ENCODE measurements around the gene TERT. TPM values are rescaled to one million over a fixed set of nuclear protein-coding genes. Genes with fewer than 3 reads are reported as not detected.

The TERT gene
- total and polyA plus RNA-seq, 2 of the 13 experiments (the other 11 are each of a cell fraction or from before 2014, with no cell fraction given) = 4.3 to 5.9 TPM

DNA sequence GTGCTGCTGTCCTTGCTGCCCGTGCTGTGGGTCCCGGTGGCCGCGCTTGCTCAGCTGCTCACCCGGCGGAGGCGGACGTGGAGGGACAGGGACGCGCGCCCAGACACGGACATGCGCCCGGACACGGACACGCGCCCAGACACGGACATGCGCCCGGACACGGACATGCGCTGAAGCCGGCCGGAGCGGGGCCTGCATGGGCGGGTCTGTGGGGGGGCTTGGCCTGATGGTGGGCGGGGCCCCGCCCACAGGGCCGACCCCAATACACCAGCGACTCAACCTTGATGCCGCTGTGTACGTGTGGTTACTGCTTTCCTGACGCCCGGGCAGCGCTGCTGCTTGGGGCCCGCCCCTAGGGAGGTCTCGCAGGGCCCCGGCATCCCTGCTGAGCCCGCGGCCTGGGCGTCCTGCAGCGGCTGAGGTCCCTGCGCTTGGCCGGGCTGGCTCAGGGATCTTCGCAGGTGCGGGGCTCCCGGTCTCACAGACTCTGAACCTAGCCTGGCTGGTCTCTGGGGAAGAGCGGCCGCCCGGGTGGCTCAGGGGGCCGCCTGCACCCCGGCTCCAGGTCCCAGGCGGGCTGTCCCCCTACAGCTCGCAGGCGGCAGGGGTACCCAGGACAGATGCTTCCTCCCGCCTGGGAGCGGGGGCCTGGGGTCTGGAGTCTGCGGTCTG lies 48.8 kb downstream of the TERT start:
- DNase-seq (ENCODE audit: low spot score) (no peak), ATAC-seq (no peak), FAIRE-seq (no peak)
- Histone ChIP-seq H3K79me2 (ENCODE audit: insufficient read depth, low read length) (no peaks in the 10 kb centered on the region), H3K27ac (ENCODE audit: extremely low read length, insufficient read depth, low read length) (no peak overlapping the region), H3K9me3 (ENCODE audit: low read length) (no peaks in the 10 kb centered on the region), H3K36me3 (replicated peaks in 1 of 2; ENCODE audit: control insufficient read depth in 1 of 2, insufficient read depth in 2 of 2, low read length in 2 of 2) (no peaks in the 10 kb centered on the region), H3K4me3 (replicated peaks in 1 of 3; ENCODE audit: insufficient read depth in 1 of 3, low read depth in 2 of 3, low read length in 3 of 3) (no peak overlapping the region), H2AFZ (ENCODE audit: low read length) (no peak overlapping the region), H3K4me1 (ENCODE audit: insufficient read depth, low read length) (no peaks in the 10 kb centered on the region), H3K27me3 (ENCODE audit: control insufficient read depth in 1 of 2, insufficient read depth in 2 of 2, low read length in 2 of 2) (peaks cover 8 to 52% of the 10 kb centered on the region in 2 experiments), H4K20me1 (ENCODE audit: insufficient read depth, low read length) (peaks cover 7% of the 10 kb centered on the region; the same call in 1 of the 2 replicates), H3K4me2 (ENCODE audit: low read depth, low read length) (no peak overlapping the region), H3K9ac (ENCODE audit: insufficient read depth, low read depth, low read length) (no peak overlapping the region)
- POLR2A ChIA-PET = no interaction called here
- intact Hi-C loops (cut with micrococcal nuclease; ENCODE audit: unreplicated experiment) (no loop called here), in situ Hi-C loops (cut with HindIII; ENCODE audit: extremely low pct_ligation_motif_present, low pct_unique_long_range_greater_than_20kb) (no loop called here)
- CTCF ChIA-PET (ENCODE audit: low intra/inter-chr PET ratio, low total read pairs) = no interaction called here
- TF ChIP-seq ZFP36L2 (CRISPR knock-in tag; IDR thresholded peaks at IDR 0.05) = no peak
- BruUV-seq (replicated peaks) = no TSS peak
- WGBS (ENCODE audit: low lambda C conversion rate) = 56% methylated on average over 22 of the region's 58 CpGs

DNA sequence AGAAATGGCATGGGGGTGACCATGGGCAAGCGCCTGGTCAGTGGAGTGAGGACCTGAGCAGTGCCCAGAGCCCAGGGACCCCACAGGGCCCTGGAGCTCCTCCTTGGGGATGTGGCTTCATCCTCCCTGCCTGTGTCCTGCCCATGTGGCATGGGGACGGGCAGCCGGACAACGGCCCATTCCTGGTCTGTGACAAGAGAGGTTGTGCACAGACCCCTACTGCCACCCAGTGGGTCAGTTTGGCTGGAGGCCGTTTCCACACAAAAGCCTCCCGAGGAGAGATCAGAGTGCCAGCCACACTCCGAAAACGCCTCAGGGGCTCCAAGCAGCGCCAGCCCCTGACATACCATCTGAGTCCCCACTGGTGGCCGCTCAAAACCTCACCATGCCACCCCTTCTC lies 49.9 kb downstream of the TERT start:
- peak; percentile 17 for ATAC-seq
- TF ChIP-seq, protein P1, sequence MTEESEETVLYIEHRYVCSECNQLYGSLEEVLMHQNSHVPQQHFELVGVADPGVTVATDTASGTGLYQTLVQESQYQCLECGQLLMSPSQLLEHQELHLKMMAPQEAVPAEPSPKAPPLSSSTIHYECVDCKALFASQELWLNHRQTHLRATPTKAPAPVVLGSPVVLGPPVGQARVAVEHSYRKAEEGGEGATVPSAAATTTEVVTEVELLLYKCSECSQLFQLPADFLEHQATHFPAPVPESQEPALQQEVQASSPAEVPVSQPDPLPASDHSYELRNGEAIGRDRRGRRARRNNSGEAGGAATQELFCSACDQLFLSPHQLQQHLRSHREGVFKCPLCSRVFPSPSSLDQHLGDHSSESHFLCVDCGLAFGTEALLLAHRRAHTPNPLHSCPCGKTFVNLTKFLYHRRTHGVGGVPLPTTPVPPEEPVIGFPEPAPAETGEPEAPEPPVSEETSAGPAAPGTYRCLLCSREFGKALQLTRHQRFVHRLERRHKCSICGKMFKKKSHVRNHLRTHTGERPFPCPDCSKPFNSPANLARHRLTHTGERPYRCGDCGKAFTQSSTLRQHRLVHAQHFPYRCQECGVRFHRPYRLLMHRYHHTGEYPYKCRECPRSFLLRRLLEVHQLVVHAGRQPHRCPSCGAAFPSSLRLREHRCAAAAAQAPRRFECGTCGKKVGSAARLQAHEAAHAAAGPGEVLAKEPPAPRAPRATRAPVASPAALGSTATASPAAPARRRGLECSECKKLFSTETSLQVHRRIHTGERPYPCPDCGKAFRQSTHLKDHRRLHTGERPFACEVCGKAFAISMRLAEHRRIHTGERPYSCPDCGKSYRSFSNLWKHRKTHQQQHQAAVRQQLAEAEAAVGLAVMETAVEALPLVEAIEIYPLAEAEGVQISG (CRISPR knock-in tag; IDR thresholded peaks at IDR 0.05) = no peak
- TF ChIP-seq ZKSCAN5 (CRISPR knock-in tag; IDR thresholded peaks at IDR 0.05) = no peak
- TF ChIP-seq TRIM24 (CRISPR knock-in tag; IDR thresholded peaks at IDR 0.05) = no peak
- TF ChIP-seq MXD4 (CRISPR knock-in tag; IDR thresholded peaks at IDR 0.05) = no peak
- peak; percentile 61 for TF ChIP-seq STAG1 (CRISPR knock-in tag; IDR thresholded peaks at IDR 0.05)
- TF ChIP-seq, protein P2, sequence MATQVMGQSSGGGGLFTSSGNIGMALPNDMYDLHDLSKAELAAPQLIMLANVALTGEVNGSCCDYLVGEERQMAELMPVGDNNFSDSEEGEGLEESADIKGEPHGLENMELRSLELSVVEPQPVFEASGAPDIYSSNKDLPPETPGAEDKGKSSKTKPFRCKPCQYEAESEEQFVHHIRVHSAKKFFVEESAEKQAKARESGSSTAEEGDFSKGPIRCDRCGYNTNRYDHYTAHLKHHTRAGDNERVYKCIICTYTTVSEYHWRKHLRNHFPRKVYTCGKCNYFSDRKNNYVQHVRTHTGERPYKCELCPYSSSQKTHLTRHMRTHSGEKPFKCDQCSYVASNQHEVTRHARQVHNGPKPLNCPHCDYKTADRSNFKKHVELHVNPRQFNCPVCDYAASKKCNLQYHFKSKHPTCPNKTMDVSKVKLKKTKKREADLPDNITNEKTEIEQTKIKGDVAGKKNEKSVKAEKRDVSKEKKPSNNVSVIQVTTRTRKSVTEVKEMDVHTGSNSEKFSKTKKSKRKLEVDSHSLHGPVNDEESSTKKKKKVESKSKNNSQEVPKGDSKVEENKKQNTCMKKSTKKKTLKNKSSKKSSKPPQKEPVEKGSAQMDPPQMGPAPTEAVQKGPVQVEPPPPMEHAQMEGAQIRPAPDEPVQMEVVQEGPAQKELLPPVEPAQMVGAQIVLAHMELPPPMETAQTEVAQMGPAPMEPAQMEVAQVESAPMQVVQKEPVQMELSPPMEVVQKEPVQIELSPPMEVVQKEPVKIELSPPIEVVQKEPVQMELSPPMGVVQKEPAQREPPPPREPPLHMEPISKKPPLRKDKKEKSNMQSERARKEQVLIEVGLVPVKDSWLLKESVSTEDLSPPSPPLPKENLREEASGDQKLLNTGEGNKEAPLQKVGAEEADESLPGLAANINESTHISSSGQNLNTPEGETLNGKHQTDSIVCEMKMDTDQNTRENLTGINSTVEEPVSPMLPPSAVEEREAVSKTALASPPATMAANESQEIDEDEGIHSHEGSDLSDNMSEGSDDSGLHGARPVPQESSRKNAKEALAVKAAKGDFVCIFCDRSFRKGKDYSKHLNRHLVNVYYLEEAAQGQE (IDR thresholded peaks at IDR 0.05; ENCODE audit: borderline replicate concordance in 1 of 2, low read depth in 1 of 2, low read length in 2 of 2) = 0 out of 4 replicates have a peak, but pooled peaks of 1 of the 2 experiments have one; percentile 8
- TF ChIP-seq CBX1 (IDR thresholded peaks at IDR 0.05; ENCODE audit: low read depth) = no peak
- no peak for TF ChIP-seq ZNF768 (CRISPR knock-in tag; IDR thresholded peaks at IDR 0.05)
- no peak for TF ChIP-seq ZNF329 (CRISPR knock-in tag; IDR thresholded peaks at IDR 0.05; ENCODE audit: low read depth)
- TF ChIP-seq, protein P3, sequence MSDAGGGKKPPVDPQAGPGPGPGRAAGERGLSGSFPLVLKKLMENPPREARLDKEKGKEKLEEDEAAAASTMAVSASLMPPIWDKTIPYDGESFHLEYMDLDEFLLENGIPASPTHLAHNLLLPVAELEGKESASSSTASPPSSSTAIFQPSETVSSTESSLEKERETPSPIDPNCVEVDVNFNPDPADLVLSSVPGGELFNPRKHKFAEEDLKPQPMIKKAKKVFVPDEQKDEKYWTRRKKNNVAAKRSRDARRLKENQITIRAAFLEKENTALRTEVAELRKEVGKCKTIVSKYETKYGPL (CRISPR knock-in tag; IDR thresholded peaks at IDR 0.05) = no peak

More for the DNA sequence above, 49.9 kb downstream of the TERT start:
- Histone ChIP-seq H3K4me2 (ENCODE audit: low read depth, low read length) (no peak overlapping the region), H3K27me3 (ENCODE audit: control insufficient read depth in 1 of 2, insufficient read depth in 2 of 2, low read length in 2 of 2) (peaks cover 10 to 61% of the 10 kb centered on the region in 2 experiments), H4K20me1 (ENCODE audit: insufficient read depth, low read length) (peaks cover 7% of the 10 kb centered on the region; the same call in 1 of the 2 replicates), H3K36me3 (replicated peaks in 1 of 2; ENCODE audit: control insufficient read depth in 1 of 2, insufficient read depth in 2 of 2, low read length in 2 of 2) (no peaks in the 10 kb centered on the region), H3K79me2 (ENCODE audit: insufficient read depth, low read length) (no peaks in the 10 kb centered on the region), H3K27ac (ENCODE audit: extremely low read length, insufficient read depth, low read length) (no peak overlapping the region), H3K9ac (ENCODE audit: insufficient read depth, low read depth, low read length) (no peak overlapping the region), H3K4me3 (replicated peaks in 1 of 3; ENCODE audit: insufficient read depth in 1 of 3, low read depth in 2 of 3, low read length in 3 of 3) (no peak overlapping the region), H3K9me3 (ENCODE audit: low read length) (no peaks in the 10 kb centered on the region), H3K4me1 (ENCODE audit: insufficient read depth, low read length) (no peaks in the 10 kb centered on the region), H2AFZ (ENCODE audit: low read length) (no peak overlapping the region)
- FAIRE-seq (no peak), DNase-seq (ENCODE audit: low spot score) (no peak)
- CTCF ChIA-PET (ENCODE audit: low intra/inter-chr PET ratio, low total read pairs) = interaction anchor here (1.4 kb wide), 1 partner anchor 77 kb away, joined by 6 read pairs; no protein-coding TSS in a partner anchor
- WGBS (ENCODE audit: low lambda C conversion rate) = 5% methylated on average over 3 of the region's 10 CpGs
- POLR2A ChIA-PET = no interaction called here
- in situ Hi-C loops (cut with HindIII; ENCODE audit: extremely low pct_ligation_motif_present, low pct_unique_long_range_greater_than_20kb) (no loop called here), intact Hi-C loops (cut with micrococcal nuclease; ENCODE audit: unreplicated experiment) (no loop called here)
- BruUV-seq (replicated peaks) = no TSS peak

Measured in HepG2 (cell line).